Esophagus muscularis mucosa (tissue), 4 donors: Measurements from ENCODE around the gene HS6ST1.

Source experiments
- EP300 ChIP-seq: sonication (generic); formaldehyde crosslinking; IDR thresholded peaks from one replicate; pipeline ENCODE4 v1.6.1; 2017; ENCODE audit warnings: antibody characterized with exemption
- POLR2A ChIP-seq: fragments of 450-650 bp; IDR thresholded peaks from one replicate; pipeline ENCODE4 v1.6.1; 2017; ENCODE audit warnings: antibody characterized with exemption, moderate library complexity, mild to moderate bottlenecking, low read depth
- POLR2AphosphoS5 ChIP-seq, 2 donors: sonication (generic); formaldehyde crosslinking; IDR thresholded peaks; one replicate each; pipeline ENCODE4 v1.6.1; 2017; ENCODE audit warnings: antibody characterized with exemption in 2 of 2
- TF ChIP-seq, protein P1 (sequence below), 3 experiments: fragments of 200-600 bp in 2 of 3; fragments of 450-650 bp in 1 of 3; sonication (generic) in 2 of 3; IDR thresholded peaks; one replicate each; pipeline ENCODE4 v1.5.1; 2017 to 2019; ENCODE audit warnings: antibody characterized with exemption in 3 of 3, mild to moderate bottlenecking in 2 of 3, moderate library complexity in 1 of 3

DNA sequence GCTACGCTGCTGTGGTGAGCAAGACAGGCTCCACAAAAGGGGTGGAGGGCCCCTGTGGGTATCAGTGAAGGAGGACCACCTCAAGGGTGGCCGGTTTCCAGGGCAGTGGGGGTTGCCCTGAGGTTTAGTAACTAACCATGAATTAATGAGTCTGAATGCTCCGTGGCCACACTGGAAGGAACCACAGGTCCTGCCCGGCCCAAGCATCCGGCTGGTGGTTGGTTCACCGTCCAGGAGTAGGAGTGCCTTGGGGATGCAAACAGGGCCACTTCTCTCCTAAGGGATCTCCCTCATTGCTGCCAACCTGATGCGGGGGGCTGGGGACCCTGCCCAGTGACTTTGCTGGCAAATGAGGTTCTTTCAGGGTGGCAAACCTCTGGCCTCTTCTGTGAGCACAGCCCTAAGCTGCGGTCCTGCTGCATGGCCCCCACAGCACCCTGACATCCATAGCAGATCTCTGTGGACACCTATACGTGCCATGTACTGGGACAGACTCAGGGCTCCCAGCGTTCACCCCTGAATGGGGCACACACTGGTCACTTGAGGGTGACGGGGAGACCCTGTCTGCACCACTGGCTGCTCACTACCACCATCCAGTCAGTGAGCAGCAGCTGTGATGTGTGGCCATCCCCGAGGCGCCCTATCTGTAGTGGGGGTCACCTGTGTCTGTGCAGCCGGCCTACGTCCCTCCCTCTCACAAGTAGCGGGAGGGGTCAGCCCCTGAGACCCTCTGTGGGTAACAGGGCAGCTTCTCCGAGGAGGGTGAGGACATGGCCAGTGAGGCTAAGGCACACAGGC lies 41.6 kb downstream of the HS6ST1 start:
- no peak for TF ChIP-seq POLR2A
- TF ChIP-seq, protein P1, sequence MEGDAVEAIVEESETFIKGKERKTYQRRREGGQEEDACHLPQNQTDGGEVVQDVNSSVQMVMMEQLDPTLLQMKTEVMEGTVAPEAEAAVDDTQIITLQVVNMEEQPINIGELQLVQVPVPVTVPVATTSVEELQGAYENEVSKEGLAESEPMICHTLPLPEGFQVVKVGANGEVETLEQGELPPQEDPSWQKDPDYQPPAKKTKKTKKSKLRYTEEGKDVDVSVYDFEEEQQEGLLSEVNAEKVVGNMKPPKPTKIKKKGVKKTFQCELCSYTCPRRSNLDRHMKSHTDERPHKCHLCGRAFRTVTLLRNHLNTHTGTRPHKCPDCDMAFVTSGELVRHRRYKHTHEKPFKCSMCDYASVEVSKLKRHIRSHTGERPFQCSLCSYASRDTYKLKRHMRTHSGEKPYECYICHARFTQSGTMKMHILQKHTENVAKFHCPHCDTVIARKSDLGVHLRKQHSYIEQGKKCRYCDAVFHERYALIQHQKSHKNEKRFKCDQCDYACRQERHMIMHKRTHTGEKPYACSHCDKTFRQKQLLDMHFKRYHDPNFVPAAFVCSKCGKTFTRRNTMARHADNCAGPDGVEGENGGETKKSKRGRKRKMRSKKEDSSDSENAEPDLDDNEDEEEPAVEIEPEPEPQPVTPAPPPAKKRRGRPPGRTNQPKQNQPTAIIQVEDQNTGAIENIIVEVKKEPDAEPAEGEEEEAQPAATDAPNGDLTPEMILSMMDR (IDR thresholded peaks at IDR 0.05), result no peak
- TF ChIP-seq POLR2AphosphoS5 (IDR thresholded peaks at IDR 0.05), result no peak
- no peak for TF ChIP-seq EP300
